ENCODE measurements around the gene RAB30.

The RAB30 gene

GRCh38 chr11:82988936-82989627 is 82.6 kb downstream of the RAB30 start:
- no peak for TF ChIP-seq CTCF (conservative IDR thresholded peaks at IDR 0.05)
- no peak for TF ChIP-seq ZFX (IDR thresholded peaks at IDR 0.05)
- no peak overlapping the region for H3K27ac ChIP-seq

- no peak for TF ChIP-seq CTCF (conservative IDR thresholded peaks at IDR 0.05)
- TF ChIP-seq ZFX (IDR thresholded peaks at IDR 0.05) = no peak
- no peak overlapping the region for H3K27ac ChIP-seq
These were observed 83.7 kb downstream of the RAB30 start for GRCh38 chr11:82987997-82988396.

- no peak overlapping the region for H3K27ac ChIP-seq
- no peak for TF ChIP-seq CTCF (conservative IDR thresholded peaks at IDR 0.05)
- no peak for TF ChIP-seq ZFX (IDR thresholded peaks at IDR 0.05)
These were observed 85.3 kb downstream of the RAB30 start for GRCh38 chr11:82986446-82986845.

- no peak for TF ChIP-seq ZFX (IDR thresholded peaks at IDR 0.05)
- TF ChIP-seq CTCF (conservative IDR thresholded peaks at IDR 0.05) = no peak
- H3K27ac ChIP-seq = no peak overlapping the region
These were observed 89.8 kb downstream of the RAB30 start for GRCh38 chr11:82981852-82982251.

- no peak overlapping the region for H3K27ac ChIP-seq
- TF ChIP-seq ZFX (IDR thresholded peaks at IDR 0.05) = no peak
- TF ChIP-seq CTCF (conservative IDR thresholded peaks at IDR 0.05) = no peak
These were observed 90.8 kb downstream of the RAB30 start for GRCh38 chr11:82980947-82981346.

GRCh38 chr11:82980292-82980691 is 91.4 kb downstream of the RAB30 start:
- no peak for TF ChIP-seq CTCF (conservative IDR thresholded peaks at IDR 0.05)
- TF ChIP-seq ZFX (IDR thresholded peaks at IDR 0.05) = no peak
- no peak overlapping the region for H3K27ac ChIP-seq

GRCh38 chr11:82979824-82980223 is 91.9 kb downstream of the RAB30 start:
- TF ChIP-seq ZFX (IDR thresholded peaks at IDR 0.05) (no peak), CTCF (conservative IDR thresholded peaks at IDR 0.05) (no peak)
- no peak overlapping the region for H3K27ac ChIP-seq

Data from C4-2B (cell line).